Spleen (tissue), 11 donors: ENCODE results near the gene LPP. TPM values are rescaled to one million over a fixed set of nuclear protein-coding genes. Genes with fewer than 3 reads are reported as not detected.

Source experiments
- DNase-seq: peaks from one replicate; pipeline ENCODE4 v3.0.0-alpha.2; 2020
- H3K27ac ChIP-seq, 8 donors: fragments of 200-600 bp; sonication (generic) in 7 of 8; 1 replicate in 4 of 8; 2 replicates in 4 of 8; pipeline versions ENCODE4 v1.5.0 to v1.8.0; 2016 to 2021; ENCODE audit warnings: inconsistent platforms in 4 of 8, mild to moderate bottlenecking in 4 of 8, moderate library complexity in 1 of 8
- H3K27me3 ChIP-seq, 7 donors: fragments of 200-600 bp; sonication (generic) in 6 of 7; replicated peaks in 1 of 7; 1 replicate in 4 of 7; 2 replicates in 3 of 7; pipeline versions ENCODE4 v1.5.0 to v1.8.0; 2016 to 2021; ENCODE audit warnings: inconsistent platforms in 3 of 7, mild to moderate bottlenecking in 1 of 7
- H3K36me3 ChIP-seq, 6 donors: fragments of 200-600 bp; sonication (generic) in 5 of 6; 1 replicate in 4 of 6; 2 replicates in 2 of 6; pipeline versions ENCODE4 v1.5.0 to v1.8.0; 2016 to 2021; ENCODE audit warnings: inconsistent platforms in 2 of 6
- H3K4me1 ChIP-seq, 6 donors: fragments of 200-600 bp; sonication (generic) in 5 of 6; 1 replicate in 3 of 6; 2 replicates in 3 of 6; pipeline versions ENCODE4 v1.5.0 to v1.8.0; 2016 to 2021; ENCODE audit warnings: inconsistent platforms in 3 of 6
- H3K4me3 ChIP-seq, 8 donors: fragments of 200-600 bp; sonication (generic) in 7 of 8; 1 replicate in 4 of 8; 2 replicates in 4 of 8; pipeline versions ENCODE4 v1.5.0 to v1.8.0; 2016 to 2021; ENCODE audit warnings: inconsistent platforms in 4 of 8, mild to moderate bottlenecking in 4 of 8, moderate library complexity in 2 of 8
- H3K9me3 ChIP-seq, 8 donors: fragments of 200-600 bp; sonication (generic) in 7 of 8; 1 replicate in 4 of 8; 2 replicates in 4 of 8; pipeline versions ENCODE4 v1.5.0 to v1.8.0; 2016 to 2021; ENCODE audit warnings: inconsistent platforms in 4 of 8
- POLR2A ChIP-seq, 3 donors: fragments of 450-650 bp; IDR thresholded peaks; one replicate each; pipeline ENCODE4 v1.5.1; 2017; ENCODE audit warnings: antibody characterized with exemption in 3 of 3, mild to moderate bottlenecking in 1 of 3
- POLR2AphosphoS5 ChIP-seq, 3 donors: sonication (generic); formaldehyde crosslinking; IDR thresholded peaks; one replicate each; pipeline ENCODE4 v1.5.1; 2017; ENCODE audit warnings: antibody characterized with exemption in 3 of 3
- WGBS, 5 donors: extraction: QIAGEN DNeasy Blood & Tissue Kit in 3 of 5; methylation state at CpG; one replicate each; pipeline versions ENCODE4 v1.1.5 to v1.1.7; 2013 to 2018; 5-methylcytosine and 5-hydroxymethylcytosine counted together
- intact Hi-C: fragments of 100-400 bp; cut with DNase I; formaldehyde crosslinking; loops from one replicate; pipeline ENCODE4 v1.15.0; 2023; ENCODE audit warnings: low total_unique reads
- polyA plus RNA-seq, 3 donors: library from polyadenylated mRNA; stranded (reverse); fragments of 200-250 nt; gene quantifications; one replicate each; pipeline ENCODE4 v1.2.1, GENCODE V29; 2013
- total RNA-seq, 7 donors: library from RNA; depleted of rRNA in 3 of 7; stranded (reverse); fragments of >200 nt in 3 of 7; fragmentation: NEBNext Ultra II Directional in 4 of 7; extraction: Animal tissue kit (Norgen Biotek cat#: 25700) in 4 of 7; gene quantifications; one replicate each; pipeline versions ENCODE4 v1.1.0 to v1.2.1, GENCODE V29; 2016 to 2021
- TF ChIP-seq, protein P1 (sequence below), 11 experiments: fragments of 200-600 bp in 7 of 11; fragments of 450-650 bp in 4 of 11; sonication (generic) in 4 of 11; IDR thresholded peaks in 8 of 11; conservative IDR thresholded peaks in 3 of 11; 1 replicate in 7 of 11; 2 replicates in 4 of 11; pipeline versions ENCODE4 v1.4.0 to v1.8.0; 2016 to 2021; ENCODE audit warnings: antibody characterized with exemption in 11 of 11, inconsistent platforms in 4 of 11, mild to moderate bottlenecking in 1 of 11
- donor health status: healthy with polysubstance abuse.
- donor health status: DM: no; HTN: no; CAD: no; lungs with moderate emphysema.
- donor health status: DM: no; HTN: no; CAD: no.
- donor health status: Bipolar disorder and iron deficiency.
- donor health status: healthy.
- donor health status: DM: no; HTN: no; CAD: no.
- donor health status: DM: yes; HTN: yes; CAD: no.

Gene LPP
- total and polyA plus RNA-seq, 10 donors = 2.4 to 270 (median 156) TPM

DNA sequence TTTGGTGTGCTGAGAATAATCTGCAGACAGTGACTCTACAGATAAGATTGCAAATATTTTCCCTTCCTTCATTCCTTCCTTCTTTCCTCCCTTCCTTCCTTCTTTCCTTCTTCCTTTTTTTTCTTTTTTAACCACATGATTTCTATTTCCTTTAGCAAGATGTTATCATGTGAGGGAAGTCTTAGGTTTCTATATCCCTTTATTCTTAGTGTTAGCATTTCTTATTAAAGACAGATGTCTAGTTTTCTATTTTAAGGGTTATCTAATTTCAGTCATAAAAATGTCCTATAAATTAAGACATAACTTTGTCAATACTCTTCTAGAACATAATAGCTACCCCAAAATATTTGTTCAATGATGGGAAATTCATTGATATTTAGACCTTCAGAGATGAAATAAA lies 470.9 kb downstream of the LPP start:
- H3K9me3 ChIP-seq = no peaks in the 10 kb centered on the region
- H3K36me3 ChIP-seq = peaks cover 0 to 6% (median 0%) of the 10 kb centered on the region in 6 donors
- intact Hi-C loops = no loop called here
- H3K4me1 ChIP-seq = peaks cover 0 to 7% (median 0%) of the 10 kb centered on the region in 6 donors
- TF ChIP-seq POLR2A (IDR thresholded peaks at IDR 0.05) (no peak), POLR2AphosphoS5 (IDR thresholded peaks at IDR 0.05) (no peak)
- TF ChIP-seq, protein P1, sequence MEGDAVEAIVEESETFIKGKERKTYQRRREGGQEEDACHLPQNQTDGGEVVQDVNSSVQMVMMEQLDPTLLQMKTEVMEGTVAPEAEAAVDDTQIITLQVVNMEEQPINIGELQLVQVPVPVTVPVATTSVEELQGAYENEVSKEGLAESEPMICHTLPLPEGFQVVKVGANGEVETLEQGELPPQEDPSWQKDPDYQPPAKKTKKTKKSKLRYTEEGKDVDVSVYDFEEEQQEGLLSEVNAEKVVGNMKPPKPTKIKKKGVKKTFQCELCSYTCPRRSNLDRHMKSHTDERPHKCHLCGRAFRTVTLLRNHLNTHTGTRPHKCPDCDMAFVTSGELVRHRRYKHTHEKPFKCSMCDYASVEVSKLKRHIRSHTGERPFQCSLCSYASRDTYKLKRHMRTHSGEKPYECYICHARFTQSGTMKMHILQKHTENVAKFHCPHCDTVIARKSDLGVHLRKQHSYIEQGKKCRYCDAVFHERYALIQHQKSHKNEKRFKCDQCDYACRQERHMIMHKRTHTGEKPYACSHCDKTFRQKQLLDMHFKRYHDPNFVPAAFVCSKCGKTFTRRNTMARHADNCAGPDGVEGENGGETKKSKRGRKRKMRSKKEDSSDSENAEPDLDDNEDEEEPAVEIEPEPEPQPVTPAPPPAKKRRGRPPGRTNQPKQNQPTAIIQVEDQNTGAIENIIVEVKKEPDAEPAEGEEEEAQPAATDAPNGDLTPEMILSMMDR (IDR thresholded peaks at IDR 0.05 in 8 of 11, conservative IDR thresholded peaks at IDR 0.05 in 3 of 11) = no peak
- H3K27me3 ChIP-seq = no peaks in the 10 kb centered on the region
- DNase-seq = no peak
- no peak overlapping the region for H3K4me3 ChIP-seq
- H3K27ac ChIP-seq = no peak overlapping the region

DNA sequence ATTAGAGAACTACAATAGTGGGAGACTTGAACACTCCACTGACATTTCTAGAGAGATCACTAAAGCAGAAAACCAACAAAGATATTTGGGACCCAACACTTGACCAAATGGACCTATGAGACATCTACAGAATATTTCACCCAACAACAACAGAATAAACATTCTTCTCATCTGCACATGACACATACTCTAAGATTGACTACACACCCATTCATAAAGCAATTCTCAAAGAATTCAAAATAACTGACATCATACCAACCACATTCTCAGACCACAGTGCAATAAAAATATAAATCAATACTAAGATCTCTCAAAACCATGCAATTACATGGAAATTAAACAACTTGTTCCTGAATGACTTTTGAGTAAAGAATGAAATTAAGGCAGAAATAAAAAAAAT lies 473.7 kb downstream of the LPP start:
- TF ChIP-seq POLR2A (IDR thresholded peaks at IDR 0.05) (no peak), POLR2AphosphoS5 (IDR thresholded peaks at IDR 0.05) (no peak)
- TF ChIP-seq, protein P1 (IDR thresholded peaks at IDR 0.05 in 8 of 11, conservative IDR thresholded peaks at IDR 0.05 in 3 of 11) = no peak
- Histone ChIP-seq H3K27ac (no peak overlapping the region), H3K4me3 (no peak overlapping the region), H3K9me3 (no peaks in the 10 kb centered on the region), H3K4me1 (peaks cover 0 to 7% (median 0%) of the 10 kb centered on the region in 6 donors), H3K36me3 (peaks cover 0 to 6% (median 0%) of the 10 kb centered on the region in 6 donors), H3K27me3 (no peaks in the 10 kb centered on the region)
- no peak for DNase-seq
- intact Hi-C loops = no loop called here

DNA sequence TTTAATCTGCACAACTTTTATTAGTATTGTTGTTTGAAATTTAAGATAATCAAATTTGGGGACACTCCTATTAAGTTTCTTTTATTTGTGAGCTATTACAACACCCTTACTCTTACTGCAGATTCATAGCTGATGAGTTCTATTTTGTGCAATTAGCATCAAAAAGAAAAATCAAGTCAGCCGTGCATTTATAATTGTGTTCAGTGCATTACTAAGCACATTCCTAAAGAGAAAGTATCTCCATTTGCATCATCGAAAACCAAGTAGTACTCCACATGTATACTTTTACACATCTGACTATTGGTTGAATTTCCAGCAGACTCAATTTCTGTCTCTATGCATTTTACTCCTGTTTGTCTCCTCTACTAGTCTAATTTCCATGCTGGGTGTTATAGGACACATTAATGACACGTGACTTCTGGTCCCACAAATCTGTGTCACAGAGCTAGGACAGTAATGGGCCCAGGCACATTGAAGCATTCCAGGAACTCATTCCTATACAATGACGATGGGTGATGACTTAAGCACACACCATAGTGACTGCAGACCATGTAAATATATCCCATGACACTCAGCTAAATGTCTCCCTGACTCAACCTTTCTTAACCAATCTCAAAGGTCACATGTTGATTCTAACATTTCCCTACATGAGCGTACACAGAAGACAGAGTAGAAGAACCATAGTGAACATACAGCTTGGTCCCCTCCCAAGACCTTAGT lies 477.5 kb downstream of the LPP start:
- intact Hi-C loops = no loop called here
- no peaks in the 10 kb centered on the region for H3K4me1 ChIP-seq
- peaks cover 0 to 12% (median 0%) of the 10 kb centered on the region in 6 donors for H3K36me3 ChIP-seq
- H3K9me3 ChIP-seq = no peaks in the 10 kb centered on the region
- 91 to 97% (median 94%) methylated on average over 5 of the region's 5 CpGs for WGBS, 5 donors
- no peak overlapping the region for H3K4me3 ChIP-seq
- H3K27ac ChIP-seq = no peak overlapping the region
- no peaks in the 10 kb centered on the region for H3K27me3 ChIP-seq
- TF ChIP-seq POLR2AphosphoS5 (IDR thresholded peaks at IDR 0.05) = no peak
- DNase-seq = no peak

DNA sequence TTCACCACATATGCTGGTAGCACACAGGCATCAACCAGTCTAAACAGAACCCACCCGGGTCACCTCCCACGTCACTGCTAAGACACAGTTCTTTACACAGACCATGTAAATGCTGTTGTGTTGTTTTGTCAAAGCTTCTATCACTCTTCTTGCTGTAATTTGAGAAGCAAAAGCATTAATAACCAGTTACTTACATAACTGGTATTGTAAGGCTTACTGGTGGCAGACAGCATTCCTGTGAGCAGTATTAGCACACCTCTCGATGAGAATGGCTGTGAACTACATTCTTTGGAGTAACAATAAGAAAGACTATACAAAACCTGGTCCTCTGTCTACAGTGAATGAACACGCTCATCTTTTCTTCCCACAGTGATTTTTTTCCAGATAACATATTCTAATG lies 479.2 kb downstream of the LPP start:
- H3K4me3 ChIP-seq = no peak overlapping the region
- intact Hi-C loops = no loop called here
- no peak overlapping the region for H3K27ac ChIP-seq
- 92 to 100% (median 97%) methylated on average over 4 of the region's 4 CpGs for WGBS, 5 donors
- no peak for DNase-seq
- no peak for TF ChIP-seq POLR2A (IDR thresholded peaks at IDR 0.05)
- no peak for TF ChIP-seq POLR2AphosphoS5 (IDR thresholded peaks at IDR 0.05)
- TF ChIP-seq, protein P1 (IDR thresholded peaks at IDR 0.05 in 8 of 11, conservative IDR thresholded peaks at IDR 0.05 in 3 of 11) = no peak
- H3K9me3 ChIP-seq = no peaks in the 10 kb centered on the region
- no peaks in the 10 kb centered on the region for H3K27me3 ChIP-seq
- peaks cover 0 to 12% (median 0%) of the 10 kb centered on the region in 6 donors for H3K36me3 ChIP-seq
- no peaks in the 10 kb centered on the region for H3K4me1 ChIP-seq
